GM12878 (cell line): ENCODE data around the gene TIA1. TPM values are rescaled to one million over a fixed set of nuclear protein-coding genes. Genes with fewer than 3 reads are reported as not detected.

Source experiments
- ATAC-seq: fragments of 200-7000 bp; cut with Tn5 transposase; 3 replicates; pipeline ENCODE4 v1.9.1; 2020; ENCODE audit warnings: mild to moderate bottlenecking, moderate library complexity
- BruUV-seq: library from RNA; stranded (reverse); fragments of 400-500 nt; replicated peaks from 2 replicates; lab custom pipeline; 2021; lab: Mats Ljungman, UMichigan
- CTCF ChIA-PET: fragments of 300-600 bp; sonication (Branson Sonifier 250); formaldehyde crosslinking; extraction: SDS; loops from one replicate; lab custom pipeline; 2021; ENCODE audit warnings: inconsistent platforms; lab: Yijun Ruan, JAX
- POLR2A ChIA-PET: fragments of 350-600 bp; formaldehyde crosslinking; extraction: SDS; loops from one replicate; lab custom pipeline; 2021; ENCODE audit warnings: inconsistent platforms; lab: Charles Lee
- RAD21 ChIA-PET: fragments of 300-600 bp; sonication (Branson Sonifier 250); formaldehyde crosslinking; loops from one replicate; lab custom pipeline; 2023; ENCODE audit warnings: antibody characterized with exemption; ENCODE audit not compliant: unreplicated experiment; lab: Charles Lee
- SMC1A ChIA-PET: fragments of 300-600 bp; sonication (Branson Sonifier 250); formaldehyde crosslinking; loops from one replicate; lab custom pipeline; 2023; ENCODE audit not compliant: unreplicated experiment, uncharacterized antibody; lab: Charles Lee
- DNase-seq: peaks from one replicate; pipeline ENCODE4 v3.0.0-alpha.2; 2011; ENCODE audit warnings: low read depth, low spot score
- FAIRE-seq: peaks from 3 replicates; lab custom pipeline; 2011; peaks lifted over from hg19 to GRCh38; lab: Jason Lieb, UNC
- H2AFZ ChIP-seq: 2 replicates; pipeline ENCODE4 v1.6.0; 2011; ENCODE audit warnings: low read depth, low read length, control low read depth; ENCODE audit not compliant: control insufficient read depth
- H3K27ac ChIP-seq: 2 replicates; pipeline ENCODE4 v1.5.1; 2011; ENCODE audit warnings: control low read depth; ENCODE audit not compliant: control insufficient read depth, insufficient read depth
- H3K27me3 ChIP-seq, 2 experiments: replicated peaks in 1 of 2; 2 replicates each; pipeline versions ENCODE4 v1.6.0 to v1.6.1; 2011; ENCODE audit warnings: low read length in 1 of 2; ENCODE audit not compliant: control insufficient read depth in 2 of 2, insufficient read depth in 2 of 2
- H3K36me3 ChIP-seq, 2 experiments: 2 replicates each; pipeline ENCODE4 v1.5.1; 2011; ENCODE audit warnings: low read length in 1 of 2; ENCODE audit not compliant: control insufficient read depth in 2 of 2, insufficient read depth in 2 of 2
- H3K4me1 ChIP-seq: 2 replicates; pipeline ENCODE4 v1.6.1; 2011; ENCODE audit warnings: mild to moderate bottlenecking, low read length, moderate library complexity, mixed read lengths; ENCODE audit not compliant: control insufficient read depth, insufficient read depth
- H3K4me2 ChIP-seq: 2 replicates; pipeline ENCODE4 v1.6.0; 2011; ENCODE audit warnings: control low read depth; ENCODE audit not compliant: control insufficient read depth, insufficient read depth
- H3K4me3 ChIP-seq: fragments of 200-600 bp; sonication (generic); 2 replicates; pipeline ENCODE4 v1.5.1; 2016
- H3K79me2 ChIP-seq: 2 replicates; pipeline ENCODE4 v1.6.0; 2011; ENCODE audit warnings: low read length; ENCODE audit not compliant: control insufficient read depth, insufficient read depth
- H3K9ac ChIP-seq: 2 replicates; pipeline ENCODE4 v1.8.0; 2011; ENCODE audit warnings: low read length, control low read depth, mixed read lengths; ENCODE audit not compliant: control insufficient read depth, insufficient read depth
- H3K9me3 ChIP-seq: replicated peaks from 3 replicates; pipeline ENCODE4 v1.5.1; 2011; ENCODE audit warnings: mild to moderate bottlenecking, low read length; ENCODE audit not compliant: control insufficient read depth, insufficient read depth
- H4K20me1 ChIP-seq: 2 replicates; pipeline ENCODE4 v1.6.0; 2011; ENCODE audit not compliant: control insufficient read depth, insufficient read depth
- FOXK2 ChIP-seq: fragments of 450-650 bp; IDR thresholded peaks from 2 replicates; pipeline ENCODE4 v1.6.1; 2017; ENCODE audit warnings: mild to moderate bottlenecking, moderate library complexity
- NKRF ChIP-seq: fragments of 450-650 bp; conservative IDR thresholded peaks from 2 replicates; pipeline ENCODE4 v1.6.1; 2017; ENCODE audit warnings: mild to moderate bottlenecking, moderate library complexity
- RAD51 ChIP-seq: fragments of 450-650 bp; IDR thresholded peaks from 2 replicates; pipeline ENCODE4 v1.6.1; 2016; ENCODE audit warnings: moderate library complexity, mild to moderate bottlenecking, inconsistent platforms
- RCOR1 ChIP-seq: conservative IDR thresholded peaks from 2 replicates; pipeline ENCODE4 v1.6.1; 2012; ENCODE audit warnings: low read depth, low read length, improper control_type of control experiment
- REST ChIP-seq: IDR thresholded peaks from 2 replicates; pipeline ENCODE4 v1.6.1; 2012; ENCODE audit warnings: mild to moderate bottlenecking, low read depth, low read length
- SMAD5 ChIP-seq: IDR thresholded peaks from 2 replicates; pipeline ENCODE4 v1.6.1; 2016; ENCODE audit warnings: antibody characterized with exemption, low read depth
- SMC3 ChIP-seq: IDR thresholded peaks from 2 replicates; pipeline ENCODE4 v1.6.1; 2011; ENCODE audit warnings: low read length, improper control_type of control experiment, borderline replicate concordance
- STAT3 ChIP-seq: IDR thresholded peaks from 2 replicates; pipeline ENCODE4 v1.6.1; 2011; ENCODE audit warnings: low read depth, low read length, improper control_type of control experiment
- USF1 ChIP-seq: IDR thresholded peaks from 2 replicates; pipeline ENCODE4 v1.6.1; 2011; ENCODE audit warnings: borderline replicate concordance, low read depth, mild to moderate bottlenecking, moderate library complexity, mixed read lengths, low read length; ENCODE audit not compliant: insufficient read depth; ENCODE audit errors: extremely low read length
- ZNF24 ChIP-seq: fragments of 450-650 bp; IDR thresholded peaks from 2 replicates; pipeline ENCODE4 v1.6.1; 2017; ENCODE audit warnings: antibody characterized with exemption, mild to moderate bottlenecking
- WGBS: methylation state at CpG from one replicate; pipeline ENCODE4 v1.1.6; 2016; ENCODE audit warnings: low lambda C conversion rate; ENCODE audit not compliant: insufficient replicate concordance, insufficient coverage; ENCODE audit errors: missing lambda C conversion rate; 5-methylcytosine and 5-hydroxymethylcytosine counted together
- in situ Hi-C: fragments of 300-500 bp; cut with MboI; formaldehyde crosslinking; loops from 9 replicates; pipeline ENCODE4 v1.14.3; 2018; ENCODE audit warnings: mixed read lengths
- intact Hi-C: fragments of 100-400 bp; cut with micrococcal nuclease; formaldehyde crosslinking; loops from one replicate; pipeline ENCODE4 v1.14.2; 2022; ENCODE audit not compliant: unreplicated experiment
- polyA plus RNA-seq, 11 experiments: library from polyadenylated mRNA; depleted of rRNA in 4 of 11; unstranded in 6 of 11; stranded (reverse) in 5 of 11; fragments of >200 nt; fragmentation: Nextera tagmentation in 4 of 11; fragmentation: Illumina TruSeq in 1 of 11; extraction: Ambion mirVana in 4 of 11; extraction: Trizol in 1 of 11; gene quantifications; 1 replicate in 1 of 11; 2 replicates in 10 of 11; pipeline versions ENCODE4 v1.2.1 to v1.2.3, GENCODE V29; 2011 to 2016; ENCODE audit warnings: inconsistent platforms in 2 of 11, missing spikeins in 2 of 11, low read depth in 1 of 11
- total RNA-seq, 4 experiments: library from RNA; depleted of rRNA in 3 of 4; stranded (reverse); fragments of >200 nt in 3 of 4; fragmentation: Illumina TruSeq in 1 of 4; extraction: Trizol in 1 of 4; gene quantifications; 2 replicates each; pipeline versions ENCODE4 v1.2.1 to v1.2.3, GENCODE V29; 2013 to 2021
- TF ChIP-seq, protein P1 (sequence below): fragments of 450-650 bp; formaldehyde crosslinking; IDR thresholded peaks from 2 replicates; pipeline ENCODE4 v1.4.0; 2020; ENCODE audit warnings: mild to moderate bottlenecking, moderate library complexity

The TIA1 gene
- total and polyA plus RNA-seq, 10 of the 15 experiments (the other 5 are each of a cell fraction or from before 2014, with no cell fraction given) = 21.5 to 155 (median 67.0) TPM

- BruUV-seq = no TSS peak
- H3K79me2 ChIP-seq = no peaks in the 10 kb centered on the region
- no peak overlapping the region for H3K4me3 ChIP-seq
- CTCF ChIA-PET = interaction anchor here (0.7 to 1.3 kb wide), 4 partner anchors 12 to 341 kb away, joined by 3 to 4 read pairs (median 3); partner anchors contain the start of gene MXD1
- H3K27ac ChIP-seq = no peak overlapping the region
- intact Hi-C loops (no loop called here), in situ Hi-C loops (no loop called here)
- H2AFZ ChIP-seq = no peak overlapping the region
- H3K27me3 ChIP-seq = no peaks in the 10 kb centered on the region
- DNase-seq = no peak
- FAIRE-seq = no peak
- ATAC-seq = no peak
- H3K4me1 ChIP-seq = no peaks in the 10 kb centered on the region; the same call in 1 of the 2 replicates
- WGBS = 89% methylated on average over 8 of the region's 8 CpGs
- H3K36me3 ChIP-seq = no peaks in the 10 kb centered on the region
- no peak overlapping the region for H3K4me2 ChIP-seq
- RAD21 ChIA-PET = no interaction called here
- SMC1A ChIA-PET = interaction anchor here (1.7 kb wide), 1 partner anchor 34 kb away, joined by 4 read pairs; no protein-coding TSS in a partner anchor
- no peaks in the 10 kb centered on the region for H3K9me3 ChIP-seq
- no peak overlapping the region for H3K9ac ChIP-seq
- POLR2A ChIA-PET = no interaction called here
- H4K20me1 ChIP-seq = no peaks in the 10 kb centered on the region
- TF ChIP-seq USF1 (no peak), SMAD5 (no peak), SMC3 (no peak), RCOR1 (no peak), FOXK2 (no peak), RAD51 (no peak), NKRF (no peak), STAT3 (no peak), ZNF24 (no peak), REST (no peak)
- TF ChIP-seq, protein P1, sequence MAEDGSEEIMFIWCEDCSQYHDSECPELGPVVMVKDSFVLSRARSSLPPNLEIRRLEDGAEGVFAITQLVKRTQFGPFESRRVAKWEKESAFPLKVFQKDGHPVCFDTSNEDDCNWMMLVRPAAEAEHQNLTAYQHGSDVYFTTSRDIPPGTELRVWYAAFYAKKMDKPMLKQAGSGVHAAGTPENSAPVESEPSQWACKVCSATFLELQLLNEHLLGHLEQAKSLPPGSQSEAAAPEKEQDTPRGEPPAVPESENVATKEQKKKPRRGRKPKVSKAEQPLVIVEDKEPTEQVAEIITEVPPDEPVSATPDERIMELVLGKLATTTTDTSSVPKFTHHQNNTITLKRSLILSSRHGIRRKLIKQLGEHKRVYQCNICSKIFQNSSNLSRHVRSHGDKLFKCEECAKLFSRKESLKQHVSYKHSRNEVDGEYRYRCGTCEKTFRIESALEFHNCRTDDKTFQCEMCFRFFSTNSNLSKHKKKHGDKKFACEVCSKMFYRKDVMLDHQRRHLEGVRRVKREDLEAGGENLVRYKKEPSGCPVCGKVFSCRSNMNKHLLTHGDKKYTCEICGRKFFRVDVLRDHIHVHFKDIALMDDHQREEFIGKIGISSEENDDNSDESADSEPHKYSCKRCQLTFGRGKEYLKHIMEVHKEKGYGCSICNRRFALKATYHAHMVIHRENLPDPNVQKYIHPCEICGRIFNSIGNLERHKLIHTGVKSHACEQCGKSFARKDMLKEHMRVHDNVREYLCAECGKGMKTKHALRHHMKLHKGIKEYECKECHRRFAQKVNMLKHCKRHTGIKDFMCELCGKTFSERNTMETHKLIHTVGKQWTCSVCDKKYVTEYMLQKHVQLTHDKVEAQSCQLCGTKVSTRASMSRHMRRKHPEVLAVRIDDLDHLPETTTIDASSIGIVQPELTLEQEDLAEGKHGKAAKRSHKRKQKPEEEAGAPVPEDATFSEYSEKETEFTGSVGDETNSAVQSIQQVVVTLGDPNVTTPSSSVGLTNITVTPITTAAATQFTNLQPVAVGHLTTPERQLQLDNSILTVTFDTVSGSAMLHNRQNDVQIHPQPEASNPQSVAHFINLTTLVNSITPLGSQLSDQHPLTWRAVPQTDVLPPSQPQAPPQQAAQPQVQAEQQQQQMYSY (CRISPR knock-in tag) = no peak
These were observed 7.3 kb upstream of the TIA1 start for GRCh38 chr2:70255637-70256314.
